CD4-positive, alpha-beta T cell (primary cell): ENCODE results near the gene ARG1. TPM values are rescaled to one million over a fixed set of nuclear protein-coding genes. Genes with fewer than 3 reads are reported as not detected.

Experiments used
- ATAC-seq: fragments of 200-7000 bp; cut with Tn5 transposase; one replicate; pipeline ENCODE4 v1.10.0; 2022; ENCODE audit warnings: mild to moderate bottlenecking; ENCODE audit not compliant: poor library complexity
- CTCF ChIA-PET: fragments of 350-600 bp; sonication (Branson Sonifier 250); formaldehyde crosslinking; loops from one replicate; lab custom pipeline; 2021; ENCODE audit warnings: antibody characterized with exemption, inconsistent platforms; lab: Charles Lee
- POLR2A ChIA-PET: fragments of 350-600 bp; sonication (Branson Sonifier 250); formaldehyde crosslinking; loops from one replicate; lab custom pipeline; 2021; ENCODE audit warnings: antibody characterized with exemption, inconsistent platforms; lab: Charles Lee
- DNase-seq, 14 experiments: peaks; one replicate each; pipeline ENCODE4 v3.0.0-alpha.2; 2013 to 2020; ENCODE audit warnings: mixed read lengths in 2 of 14
- H3K27ac ChIP-seq, 2 donors: one replicate each; pipeline versions ENCODE4 v1.5.1 to v1.7.0; 2013; ENCODE audit warnings: low read length in 2 of 2, low read depth in 1 of 2, mild to moderate bottlenecking in 1 of 2
- H3K27me3 ChIP-seq, 2 experiments: 1 replicate in 1 of 2; 2 replicates in 1 of 2; pipeline versions ENCODE4 v1.6.1 to v1.7.0; 2013; ENCODE audit warnings: low read length in 2 of 2, control low read depth in 1 of 2, mild to moderate bottlenecking in 1 of 2, moderate library complexity in 1 of 2; ENCODE audit not compliant: insufficient read depth in 2 of 2, control insufficient read depth in 1 of 2
- H3K36me3 ChIP-seq: one replicate; pipeline ENCODE4 v1.6.1; 2013; ENCODE audit warnings: low read length, control low read depth; ENCODE audit not compliant: insufficient read depth
- H3K4me1 ChIP-seq: one replicate; pipeline ENCODE4 v1.6.1; 2013; ENCODE audit warnings: low read length, control low read depth; ENCODE audit not compliant: insufficient read depth
- H3K4me3 ChIP-seq: one replicate; pipeline ENCODE4 v1.5.1; 2013; ENCODE audit warnings: mild to moderate bottlenecking, low read length, moderate library complexity
- H3K9me3 ChIP-seq, 2 experiments: 1 replicate in 1 of 2; 2 replicates in 1 of 2; pipeline versions ENCODE4 v1.6.1 to v1.7.0; 2013; ENCODE audit warnings: low read length in 2 of 2, mild to moderate bottlenecking in 2 of 2, control low read depth in 1 of 2, moderate library complexity in 1 of 2; ENCODE audit not compliant: control insufficient read depth in 1 of 2, insufficient read depth in 1 of 2
- H3K27ac Mint-ChIP-seq: one replicate; pipeline ENCODE4 v1.8.0; 2020; ENCODE audit warnings: mixed read lengths
- H3K27me3 Mint-ChIP-seq: one replicate; pipeline ENCODE4 v1.8.0; 2021; ENCODE audit warnings: mixed read lengths
- H3K36me3 Mint-ChIP-seq: one replicate; pipeline ENCODE4 v1.8.0; 2021; ENCODE audit warnings: low read depth, mixed read lengths
- H3K4me1 Mint-ChIP-seq: one replicate; pipeline ENCODE4 v1.8.0; 2021; ENCODE audit warnings: low read depth, mixed read lengths
- H3K4me3 Mint-ChIP-seq: one replicate; pipeline ENCODE4 v1.8.0; 2020; ENCODE audit warnings: mild to moderate bottlenecking, mixed read lengths
- H3K9me3 Mint-ChIP-seq: one replicate; pipeline ENCODE4 v1.8.0; 2020; ENCODE audit warnings: mixed read lengths
- intact Hi-C, 2 experiments: fragments of 100-400 bp; cut with DNase I in 1 of 2; cut with micrococcal nuclease in 1 of 2; formaldehyde crosslinking; loops; one replicate each; pipeline versions ENCODE4 v1.15.1 to v1.9.0; 2023 to 2025; cut with DNase I, micrococcal nuclease
- total RNA-seq, 174 experiments: library from RNA in 2 of 174; stranded (reverse) in 2 of 174; gene quantifications; one replicate each; pipeline ENCODE4 v1.2.3 and lab custom pipeline; 2021 to 2026
- TF ChIP-seq, protein P1 (sequence below): fragments of 200-600 bp; IDR thresholded peaks from one replicate; pipeline ENCODE4 v1.8.0; 2022; ENCODE audit warnings: antibody characterized with exemption, mild to moderate bottlenecking

Gene ARG1
- total RNA-seq, 2 experiments from 2014 or later: 0.36 to 0.50 TPM

GRCh38 chr6:131551902-131552301, 21.1 kb upstream of the ARG1 start:
- CTCF ChIA-PET: no interaction called here

GRCh38 chr6:131552572-131552971, 20.5 kb upstream of the ARG1 start:
- Histone ChIP-seq H3K9me3 (no peaks in the 10 kb centered on the region), H3K27ac (no peak overlapping the region), H3K27me3 (no peaks in the 10 kb centered on the region), H3K36me3 (no peaks in the 10 kb centered on the region), H3K4me1 (no peaks in the 10 kb centered on the region), H3K4me3 (no peak overlapping the region)
- Mint-ChIP-seq H3K4me1 (no peaks in the 10 kb centered on the region), H3K9me3 (no peaks in the 10 kb centered on the region), H3K27ac (no peak overlapping the region), H3K36me3 (no peaks in the 10 kb centered on the region), H3K4me3 (no peak overlapping the region), H3K27me3 (no peaks in the 10 kb centered on the region)
- ChIA-PET CTCF (no interaction called here), POLR2A (no interaction called here)
- intact Hi-C loops: no loop called here
- ATAC-seq (no peak), DNase-seq (no peak)
- TF ChIP-seq, protein P1, sequence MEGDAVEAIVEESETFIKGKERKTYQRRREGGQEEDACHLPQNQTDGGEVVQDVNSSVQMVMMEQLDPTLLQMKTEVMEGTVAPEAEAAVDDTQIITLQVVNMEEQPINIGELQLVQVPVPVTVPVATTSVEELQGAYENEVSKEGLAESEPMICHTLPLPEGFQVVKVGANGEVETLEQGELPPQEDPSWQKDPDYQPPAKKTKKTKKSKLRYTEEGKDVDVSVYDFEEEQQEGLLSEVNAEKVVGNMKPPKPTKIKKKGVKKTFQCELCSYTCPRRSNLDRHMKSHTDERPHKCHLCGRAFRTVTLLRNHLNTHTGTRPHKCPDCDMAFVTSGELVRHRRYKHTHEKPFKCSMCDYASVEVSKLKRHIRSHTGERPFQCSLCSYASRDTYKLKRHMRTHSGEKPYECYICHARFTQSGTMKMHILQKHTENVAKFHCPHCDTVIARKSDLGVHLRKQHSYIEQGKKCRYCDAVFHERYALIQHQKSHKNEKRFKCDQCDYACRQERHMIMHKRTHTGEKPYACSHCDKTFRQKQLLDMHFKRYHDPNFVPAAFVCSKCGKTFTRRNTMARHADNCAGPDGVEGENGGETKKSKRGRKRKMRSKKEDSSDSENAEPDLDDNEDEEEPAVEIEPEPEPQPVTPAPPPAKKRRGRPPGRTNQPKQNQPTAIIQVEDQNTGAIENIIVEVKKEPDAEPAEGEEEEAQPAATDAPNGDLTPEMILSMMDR: no peak

More at GRCh38 chr6:131551902-131552301, 21.1 kb upstream of the ARG1 start:
- H3K4me1 ChIP-seq: no peaks in the 10 kb centered on the region
- TF ChIP-seq, protein P1: no peak
- ATAC-seq (no peak), DNase-seq (no peak)
- no peaks in the 10 kb centered on the region for H3K9me3 Mint-ChIP-seq
- no peaks in the 10 kb centered on the region for H3K9me3 ChIP-seq
- intact Hi-C loops: no loop called here
- H3K27me3 Mint-ChIP-seq: no peaks in the 10 kb centered on the region
- POLR2A ChIA-PET: no interaction called here
- no peak overlapping the region for H3K4me3 Mint-ChIP-seq
- no peak overlapping the region for H3K4me3 ChIP-seq
- H3K27me3 ChIP-seq: no peaks in the 10 kb centered on the region
- no peak overlapping the region for H3K27ac Mint-ChIP-seq
- no peaks in the 10 kb centered on the region for H3K4me1 Mint-ChIP-seq
- H3K36me3 Mint-ChIP-seq: no peaks in the 10 kb centered on the region
- no peaks in the 10 kb centered on the region for H3K36me3 ChIP-seq
- no peak overlapping the region for H3K27ac ChIP-seq

- TF ChIP-seq, protein P1: no peak
- H3K36me3 ChIP-seq: no peaks in the 10 kb centered on the region
- no peaks in the 10 kb centered on the region for H3K27me3 ChIP-seq
- no peak for ATAC-seq
- H3K4me1 ChIP-seq: no peaks in the 10 kb centered on the region
- ChIA-PET POLR2A (no interaction called here), CTCF (no interaction called here)
- DNase-seq: no peak
- Mint-ChIP-seq H3K27me3 (no peaks in the 10 kb centered on the region), H3K9me3 (no peaks in the 10 kb centered on the region), H3K27ac (no peak overlapping the region), H3K4me1 (no peaks in the 10 kb centered on the region), H3K4me3 (no peak overlapping the region), H3K36me3 (no peaks in the 10 kb centered on the region)
- H3K27ac ChIP-seq: no peak overlapping the region
- H3K4me3 ChIP-seq: no peak overlapping the region
- no peaks in the 10 kb centered on the region for H3K9me3 ChIP-seq
- intact Hi-C loops: no loop called here
Observed at GRCh38 chr6:131555992-131556391, 17.0 kb upstream of the ARG1 start.
